Sciatic nerve (tissue), 2 donors: ENCODE results near the gene PSMB4. TPM values are rescaled to one million over a fixed set of nuclear protein-coding genes. Genes with fewer than 3 reads are reported as not detected.
"Not testable (repeated sequence)": the region's sequence is repeated elsewhere in the genome, so short reads cannot be mapped to it uniquely, and the experiment has no call there.

ENCODE experiments used
- ATAC-seq: fragments of 200-7000 bp; cut with Tn5 transposase; one replicate; pipeline ENCODE4 v1.9.1; 2020; ENCODE audit warnings: mild to moderate bottlenecking, moderate library complexity
- DNase-seq: peaks from one replicate; pipeline ENCODE4 v3.0.0-alpha.2; 2020; ENCODE audit warnings: low spot score
- intact Hi-C: fragments of 100-400 bp; cut with DNase I; formaldehyde crosslinking; loops from one replicate; pipeline ENCODE4 v1.14.2; 2022
- total RNA-seq: library from RNA; stranded (reverse); fragmentation: NEBNext Ultra II Directional; extraction: Animal tissue kit (Norgen Biotek cat#: 25700); gene quantifications from one replicate; pipeline ENCODE4 v1.2.1, GENCODE V29; 2021
- donor health status: DM: no; HTN: no; CAD: no.
- donor health status: DM: no; HTN: no; CAD: no.

The PSMB4 gene
- total RNA-seq, 1 donor from 2014 or later, result 160 TPM

DNA sequence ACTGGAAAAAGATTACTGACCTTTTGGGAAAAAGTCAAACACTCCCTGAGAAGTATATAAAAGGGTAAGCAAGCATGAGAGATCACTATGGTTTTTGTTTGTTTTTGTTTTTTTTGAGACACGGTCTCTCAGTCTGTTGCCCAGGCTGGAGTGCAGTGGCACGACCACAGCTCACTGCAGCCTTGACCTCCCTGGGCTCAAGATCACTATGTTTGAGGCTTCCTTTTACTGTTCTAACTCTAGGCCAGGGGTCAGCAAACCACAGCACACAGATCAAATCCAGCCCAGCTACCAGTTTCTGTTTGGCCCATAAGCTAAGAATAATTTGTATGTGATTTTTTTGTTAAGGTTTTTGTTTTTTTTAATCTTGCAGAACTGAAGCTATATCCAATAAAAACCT is 25.7 kb downstream of the PSMB4 start:
- ATAC-seq, result no peak
- intact Hi-C loops, result no loop called here
- DNase-seq, result no peak

- DNase-seq, result no peak
- no peak for ATAC-seq
- intact Hi-C loops, result no loop called here
These were observed 28.7 kb downstream of the PSMB4 start for GRCh38 chr1:151428068-151428467.

DNA sequence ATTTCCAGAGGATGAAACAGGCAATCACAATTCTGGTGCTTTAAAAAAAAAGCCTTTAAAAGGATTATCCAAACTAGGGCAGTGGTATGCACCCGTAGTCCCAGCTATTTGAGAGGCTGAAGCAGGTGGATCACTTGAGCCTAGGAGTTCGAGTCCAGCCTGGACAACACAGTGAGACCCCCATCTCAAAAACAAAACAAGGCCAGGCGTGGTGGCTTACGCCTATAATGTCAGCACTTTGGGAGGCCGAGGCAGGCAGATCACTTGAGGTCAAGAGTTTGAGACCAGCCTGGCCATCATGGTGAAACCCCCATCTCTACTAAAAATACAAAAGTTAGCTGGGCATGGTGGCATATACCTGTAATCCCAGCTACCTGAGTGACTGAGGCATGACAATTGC is 34.5 kb downstream of the PSMB4 start:
- DNase-seq, ATAC-seq, intact Hi-C loops: not testable (repeated sequence)

DNA sequence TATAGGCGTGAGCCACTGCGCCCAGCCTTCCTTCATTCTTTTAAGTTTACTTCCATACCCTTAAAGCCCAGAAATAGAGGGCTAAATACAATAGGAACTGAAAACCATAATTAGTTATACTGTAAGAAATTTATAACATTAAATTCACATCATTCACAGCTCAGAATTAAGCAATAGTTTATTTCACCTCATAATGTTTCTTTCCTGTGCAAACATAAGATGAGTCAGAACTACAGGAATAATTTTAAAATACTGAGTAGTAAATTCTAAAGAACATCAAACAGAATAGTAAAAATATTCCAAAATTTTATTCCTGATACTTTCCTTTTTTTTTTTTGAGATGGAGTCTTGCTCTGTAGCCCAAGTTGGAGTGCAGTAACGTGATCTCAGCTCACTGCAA is 35.8 kb downstream of the PSMB4 start:
- no peak for ATAC-seq
- DNase-seq, result no peak
- intact Hi-C loops, result no loop called here

DNA sequence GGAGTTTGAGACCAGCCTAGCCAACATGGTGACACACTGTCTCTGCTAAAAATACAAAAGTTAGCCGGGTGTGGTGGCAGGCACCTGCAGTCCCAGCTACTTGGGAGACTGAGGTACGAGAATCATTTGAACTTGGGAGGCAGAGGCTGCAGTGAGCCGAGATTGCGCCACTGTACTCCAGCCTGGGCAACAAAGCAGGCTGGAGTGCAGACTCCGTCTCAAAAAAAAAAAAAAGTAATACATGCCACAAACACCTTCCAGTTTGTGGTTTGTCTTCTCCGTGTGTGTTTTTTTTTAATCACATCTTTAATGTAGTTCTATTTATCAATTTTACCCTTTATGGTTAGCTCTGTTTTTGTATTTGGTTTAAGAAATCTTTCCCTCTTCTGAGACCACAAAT is 37.6 kb downstream of the PSMB4 start:
- ATAC-seq, result no peak
- intact Hi-C loops, result no loop called here

GRCh38 chr1:151437396-151437795 is 38.0 kb downstream of the PSMB4 start:
- DNase-seq, ATAC-seq, intact Hi-C loops: not testable (repeated sequence)

More for the DNA sequence above, 37.6 kb downstream of the PSMB4 start:
- DNase-seq, result no peak

- no peak for DNase-seq
- peak; percentile 86 for ATAC-seq
- intact Hi-C loops, result no loop called here
These were observed 44.7 kb downstream of the PSMB4 start for GRCh38 chr1:151443846-151444782.

DNA sequence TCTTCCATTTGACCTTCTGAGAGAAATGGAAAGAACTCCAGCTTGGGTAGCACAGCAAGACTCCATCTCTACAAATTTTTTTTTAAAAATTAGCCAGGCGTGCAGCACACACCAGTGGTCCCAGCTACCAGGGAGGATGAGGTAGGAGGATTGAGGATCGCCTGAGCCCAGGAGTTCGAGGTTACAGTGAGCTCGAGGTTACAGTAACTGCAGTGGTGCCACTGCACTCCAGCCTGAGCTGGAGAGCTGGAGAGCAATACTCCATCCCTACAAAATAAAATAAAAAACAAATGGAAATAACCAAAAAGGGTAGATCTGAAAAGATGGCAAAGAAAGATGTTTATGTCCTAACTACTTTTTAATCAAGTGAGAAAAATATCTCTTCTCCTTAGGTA is 45.4 kb downstream of the PSMB4 start:
- no peak for ATAC-seq
- intact Hi-C loops, result no loop called here

GRCh38 chr1:151447696-151448095 is 48.3 kb downstream of the PSMB4 start:
- no peak for ATAC-seq
- DNase-seq, result no peak
- intact Hi-C loops, result no loop called here

More for the DNA sequence above, 45.4 kb downstream of the PSMB4 start:
- DNase-seq, result no peak

Other genes starting within 250 kb of the PSMB4 start
- 3.9 TPM for gene TNFAIP8L2, start 242.9 kb upstream of the PSMB4 start, total RNA-seq
- gene LYSMD1, start 233.7 kb upstream of the PSMB4 start, total RNA-seq, result 10.6 TPM
- 25.9 TPM for gene SCNM1, start 233.4 kb upstream of the PSMB4 start, total RNA-seq
- gene TMOD4, start 223.6 kb upstream of the PSMB4 start, total RNA-seq, result 0.76 TPM
- gene VPS72, start 209.4 kb upstream of the PSMB4 start, total RNA-seq, result 42.6 TPM
- gene PIP5K1A, start 201.0 kb upstream of the PSMB4 start, total RNA-seq, result 65.0 TPM
- 119 TPM for gene PSMD4, start 144.8 kb upstream of the PSMB4 start, total RNA-seq
- gene ZNF687, start 117.3 kb upstream of the PSMB4 start, total RNA-seq, result 18.8 TPM
- 71.4 TPM for gene PI4KB, start 72.2 kb upstream of the PSMB4 start, total RNA-seq
- gene RFX5, start 52.3 kb upstream of the PSMB4 start, total RNA-seq, result 30.9 TPM
- gene SELENBP1, start 26.9 kb upstream of the PSMB4 start, total RNA-seq, result 71.9 TPM
- 165 TPM for gene POGZ, start 59.9 kb downstream of the PSMB4 start, total RNA-seq
- gene CGN, start 111.8 kb downstream of the PSMB4 start, total RNA-seq, result 2.0 TPM
- gene TUFT1, start 140.7 kb downstream of the PSMB4 start, total RNA-seq, result 3.2 TPM
- gene SNX27, start 212.5 kb downstream of the PSMB4 start, total RNA-seq, result 60.4 TPM